Smooth muscle cell (in vitro differentiated cells): ENCODE data around the gene MRPS15. TPM values are rescaled to one million over a fixed set of nuclear protein-coding genes. Genes with fewer than 3 reads are reported as not detected.

ENCODE experiments used
- DNase-seq: peaks from one replicate; lab custom pipeline; 2025; ENCODE audit not compliant: unreplicated experiment; lab: John Stamatoyannopoulos, UW
- H2AFZ ChIP-seq: fragments of 200-600 bp; sonication (generic); 2 replicates; pipeline ENCODE4 v1.6.0; 2016; ENCODE audit warnings: antibody characterized with exemption, low read depth, mild to moderate bottlenecking
- H3F3A ChIP-seq: fragments of 200-600 bp; sonication (generic); 2 replicates; pipeline ENCODE4 v1.6.0; 2017; ENCODE audit warnings: antibody characterized with exemption, low read depth
- H3K27ac ChIP-seq: fragments of 200-600 bp; sonication (generic); 2 replicates; pipeline ENCODE4 v1.5.1; 2016; ENCODE audit warnings: low read depth, mild to moderate bottlenecking
- H3K27me3 ChIP-seq: fragments of 200-600 bp; sonication (generic); 2 replicates; pipeline ENCODE4 v1.6.1; 2016; ENCODE audit warnings: low read depth, mild to moderate bottlenecking
- H3K36me3 ChIP-seq: fragments of 200-600 bp; sonication (generic); 2 replicates; pipeline ENCODE4 v1.5.1; 2016; ENCODE audit warnings: low read depth
- H3K4me1 ChIP-seq: fragments of 200-600 bp; sonication (generic); 2 replicates; pipeline ENCODE4 v1.5.1; 2016; ENCODE audit warnings: low read depth
- H3K4me2 ChIP-seq: fragments of 200-600 bp; sonication (generic); 2 replicates; pipeline ENCODE4 v1.6.0; 2016; ENCODE audit warnings: mild to moderate bottlenecking
- H3K4me3 ChIP-seq: fragments of 200-600 bp; sonication (generic); 2 replicates; pipeline ENCODE4 v1.5.1; 2016; ENCODE audit warnings: mild to moderate bottlenecking
- H3K79me2 ChIP-seq: fragments of 200-600 bp; sonication (generic); 2 replicates; pipeline ENCODE4 v1.6.0; 2016; ENCODE audit warnings: low read depth, mild to moderate bottlenecking
- H3K9ac ChIP-seq: fragments of 200-600 bp; sonication (generic); 2 replicates; pipeline ENCODE4 v1.6.0; 2016; ENCODE audit warnings: low read depth
- H3K9me3 ChIP-seq: fragments of 200-600 bp; sonication (generic); replicated peaks from 2 replicates; pipeline ENCODE4 v1.5.1; 2016; ENCODE audit warnings: low read depth
- H4K20me1 ChIP-seq: fragments of 200-600 bp; sonication (generic); 2 replicates; pipeline ENCODE4 v1.6.0; 2016; ENCODE audit warnings: low read depth
- CTCF ChIP-seq: fragments of 200-600 bp; sonication (generic); IDR thresholded peaks from 2 replicates; pipeline ENCODE4 v1.5.1; 2017; ENCODE audit warnings: borderline replicate concordance, mild to moderate bottlenecking, antibody characterized with exemption; ENCODE audit not compliant: insufficient read depth, poor library complexity, severe bottlenecking
- WGBS: methylation state at CpG from one replicate; pipeline ENCODE4 v1.1.7; 2016; ENCODE audit warnings: low lambda C conversion rate; 5-methylcytosine and 5-hydroxymethylcytosine counted together
- polyA plus RNA-seq: library from polyadenylated mRNA; unstranded; fragments of >200 nt; fragmentation: Nextera tagmentation; extraction: Ambion mirVana; gene quantifications from 2 replicates; pipeline ENCODE4 v1.2.1, GENCODE V29; 2016
- total RNA-seq: library from RNA; depleted of rRNA; stranded (reverse); fragments of >200 nt; gene quantifications from 2 replicates; pipeline ENCODE4 v1.2.3, GENCODE V29; 2014

The MRPS15 gene
- total and polyA plus RNA-seq, 2 experiments from 2014 or later: 78.3 to 141 TPM

DNA sequence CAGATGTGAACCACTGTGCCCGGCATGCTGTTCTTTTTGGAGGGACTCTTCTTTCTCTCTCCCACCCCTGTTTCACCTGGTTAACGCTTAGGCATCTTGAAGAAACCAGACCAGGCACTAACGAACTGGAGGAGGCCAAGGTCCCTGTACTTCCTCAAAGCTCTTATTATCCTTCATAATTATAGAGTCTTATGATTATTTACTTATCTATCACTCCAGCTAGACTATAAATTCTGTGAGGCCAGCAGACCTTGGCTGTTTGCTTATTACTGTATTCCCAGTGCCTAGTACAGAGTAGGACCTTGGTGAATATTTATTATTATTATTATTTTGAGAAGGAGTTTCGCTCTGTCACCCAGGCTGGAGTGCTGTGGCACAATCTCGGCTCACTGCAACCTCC is 12.8 kb upstream of the MRPS15 start:
- H3K36me3 ChIP-seq: no peaks in the 10 kb centered on the region
- no peak overlapping the region for H3K4me3 ChIP-seq
- H3K9ac ChIP-seq: no peak overlapping the region
- no peak for TF ChIP-seq CTCF
- H3K27ac ChIP-seq: no peak overlapping the region
- peaks cover 3% of the 10 kb centered on the region for H3K4me1 ChIP-seq
- no peaks in the 10 kb centered on the region for H3F3A ChIP-seq
- H3K27me3 ChIP-seq: no peaks in the 10 kb centered on the region
- no peaks in the 10 kb centered on the region for H4K20me1 ChIP-seq
- H3K79me2 ChIP-seq: no peaks in the 10 kb centered on the region
- H3K9me3 ChIP-seq: no peaks in the 10 kb centered on the region
- WGBS: 89% methylated on average over 5 of the region's 5 CpGs
- H3K4me2 ChIP-seq: no peak overlapping the region
- H2AFZ ChIP-seq: no peak overlapping the region
- no peak for DNase-seq

DNA sequence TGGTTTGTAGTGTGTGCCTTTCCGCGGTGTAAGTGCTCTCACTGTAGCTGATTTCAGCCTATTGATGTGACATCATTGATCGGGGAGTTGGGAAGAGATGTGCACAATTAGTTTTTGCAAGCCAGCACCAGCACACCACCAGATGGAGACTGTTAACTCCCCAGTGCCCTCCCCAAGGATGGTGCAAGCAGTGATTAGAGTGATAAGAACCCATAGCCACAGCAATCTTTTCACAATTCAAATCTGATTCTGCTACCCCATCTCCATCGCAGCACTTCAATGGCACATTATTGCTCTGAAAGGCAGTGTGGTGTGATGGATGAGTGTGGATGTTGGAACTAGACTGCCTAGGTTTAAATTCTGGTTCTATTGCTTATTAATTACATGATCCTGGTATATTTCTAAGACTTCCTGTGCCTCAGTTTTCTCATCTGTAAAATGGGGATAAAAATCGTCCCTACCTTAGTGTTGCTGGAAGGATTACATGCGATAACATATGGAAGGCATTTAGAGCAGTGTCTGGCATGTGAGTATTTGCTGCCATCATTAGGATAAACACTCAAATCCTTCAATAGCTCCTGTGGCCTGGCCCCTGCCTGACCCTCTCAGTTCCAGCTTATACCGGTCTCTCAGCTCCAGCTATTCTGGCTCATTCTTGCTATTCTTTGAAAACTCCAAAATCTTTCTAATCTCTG is 11.9 kb upstream of the MRPS15 start:
- Histone ChIP-seq H2AFZ (no peak overlapping the region), H3K36me3 (no peaks in the 10 kb centered on the region), H3K27me3 (no peaks in the 10 kb centered on the region), H3K27ac (no peak overlapping the region), H3K4me2 (no peak overlapping the region), H3K79me2 (no peaks in the 10 kb centered on the region), H3K9me3 (no peaks in the 10 kb centered on the region), H3K4me1 (no peaks in the 10 kb centered on the region), H3K4me3 (no peak overlapping the region), H4K20me1 (no peaks in the 10 kb centered on the region), H3F3A (no peaks in the 10 kb centered on the region), H3K9ac (no peak overlapping the region)
- no peak for TF ChIP-seq CTCF
- WGBS: 88% methylated on average over 7 of the region's 7 CpGs
- DNase-seq: no peak

GRCh38 chr1:36475341-36475740 is 11.2 kb upstream of the MRPS15 start:
- no peak overlapping the region for H3K4me2 ChIP-seq
- WGBS: 80% methylated on average over 9 of the region's 9 CpGs
- no peak for TF ChIP-seq CTCF
- H3K9ac ChIP-seq: no peak overlapping the region
- no peaks in the 10 kb centered on the region for H3K27me3 ChIP-seq
- no peaks in the 10 kb centered on the region for H3K4me1 ChIP-seq
- H2AFZ ChIP-seq: no peak overlapping the region
- no peaks in the 10 kb centered on the region for H3F3A ChIP-seq
- no peaks in the 10 kb centered on the region for H3K79me2 ChIP-seq
- no peak overlapping the region for H3K4me3 ChIP-seq
- no peak overlapping the region for H3K27ac ChIP-seq
- no peaks in the 10 kb centered on the region for H3K36me3 ChIP-seq
- DNase-seq: no peak
- no peaks in the 10 kb centered on the region for H4K20me1 ChIP-seq
- H3K9me3 ChIP-seq: no peaks in the 10 kb centered on the region

GRCh38 chr1:36472656-36473055 is 8.5 kb upstream of the MRPS15 start:
- Histone ChIP-seq H4K20me1 (no peaks in the 10 kb centered on the region), H3K9ac (no peak overlapping the region), H3K36me3 (no peaks in the 10 kb centered on the region), H3K79me2 (no peaks in the 10 kb centered on the region), H3K9me3 (no peaks in the 10 kb centered on the region), H3K4me1 (no peaks in the 10 kb centered on the region), H3K27me3 (no peaks in the 10 kb centered on the region), H2AFZ (no peak overlapping the region), H3K4me3 (no peak overlapping the region), H3F3A (no peaks in the 10 kb centered on the region), H3K27ac (no peak overlapping the region), H3K4me2 (no peak overlapping the region)
- no peak for TF ChIP-seq CTCF
- 87% methylated on average over 6 of the region's 6 CpGs for WGBS
- DNase-seq: no peak
